ENCODE measurements around the gene PHAF1.

The PHAF1 gene

GRCh38 chr16:67109407-67110135 is at the start of gene PHAF1:
Gene PHAF1, plus strand, starts transcription at chr16:67109941. Its CDS starts 235 bp downstream, at chr16:67110176.
- peak; percentile 92 for DNase-seq (ENCODE audit: low read depth)
- H3K4me3 ChIP-seq (ENCODE audit: low read depth, low read length) = peak within 1 kb of the TSS; percentile 76
- no peak for TF ChIP-seq CTCF (conservative IDR thresholded peaks at IDR 0.05; ENCODE audit: low read depth, low read length)

- no peak for TF ChIP-seq CTCF (conservative IDR thresholded peaks at IDR 0.05; ENCODE audit: low read depth, low read length)
- H3K4me3 ChIP-seq (ENCODE audit: low read depth, low read length) = no peak overlapping the region
- DNase-seq (ENCODE audit: low read depth) = no peak
These were observed 46.7 kb upstream of the PHAF1 start for GRCh38 chr16:67063008-67063407.

- H3K4me3 ChIP-seq (ENCODE audit: low read depth, low read length) = no peak overlapping the region
- no peak for TF ChIP-seq CTCF (conservative IDR thresholded peaks at IDR 0.05; ENCODE audit: low read depth, low read length)
- peak; percentile 32 for DNase-seq (ENCODE audit: low read depth)
These were observed 41.5 kb upstream of the PHAF1 start for GRCh38 chr16:67068212-67068753.

GRCh38 chr16:67071476-67072048 is 38.2 kb upstream of the PHAF1 start:
- H3K4me3 ChIP-seq (ENCODE audit: low read depth, low read length) = no peak overlapping the region
- TF ChIP-seq CTCF (conservative IDR thresholded peaks at IDR 0.05; ENCODE audit: low read depth, low read length) = no peak
- DNase-seq (ENCODE audit: low read depth) = no peak

- no peak overlapping the region for H3K4me3 ChIP-seq (ENCODE audit: low read depth, low read length)
- no peak for TF ChIP-seq CTCF (conservative IDR thresholded peaks at IDR 0.05; ENCODE audit: low read depth, low read length)
- DNase-seq (ENCODE audit: low read depth) = no peak
These were observed 34.4 kb upstream of the PHAF1 start for GRCh38 chr16:67075331-67075730.

- no peak for TF ChIP-seq CTCF (conservative IDR thresholded peaks at IDR 0.05; ENCODE audit: low read depth, low read length)
- no peak for DNase-seq (ENCODE audit: low read depth)
- no peak overlapping the region for H3K4me3 ChIP-seq (ENCODE audit: low read depth, low read length)
These were observed 31.9 kb upstream of the PHAF1 start for GRCh38 chr16:67077871-67078270.
